GM13977 (cell line): ENCODE results near the gene GLB1L2.

Source experiments
- DNase-seq: peaks from one replicate; pipeline ENCODE4 v3.0.0; 2012; ENCODE audit warnings: low spot score
- in situ Hi-C: fragments of 300-500 bp; cut with MboI; formaldehyde crosslinking; loops from one replicate; pipeline ENCODE4 v1.12.0; 2022; ENCODE audit warnings: low sequenced_read_pairs, low pct_unique_long_range_greater_than_20kb, mixed read lengths, inconsistent platforms; ENCODE audit not compliant: unreplicated experiment
- TF ChIP-seq, protein P1 (sequence below): IDR thresholded peaks from 2 replicates; pipeline ENCODE4 v1.5.1; 2012; ENCODE audit warnings: mild to moderate bottlenecking, control low read depth; ENCODE audit not compliant: insufficient read depth; ENCODE audit errors: extremely low read depth, missing control alignments

Gene GLB1L2

GRCh38 chr11:134382257-134382656 lies 50.5 kb downstream of the GLB1L2 start:
- in situ Hi-C loops = no loop called here
- TF ChIP-seq, protein P1, sequence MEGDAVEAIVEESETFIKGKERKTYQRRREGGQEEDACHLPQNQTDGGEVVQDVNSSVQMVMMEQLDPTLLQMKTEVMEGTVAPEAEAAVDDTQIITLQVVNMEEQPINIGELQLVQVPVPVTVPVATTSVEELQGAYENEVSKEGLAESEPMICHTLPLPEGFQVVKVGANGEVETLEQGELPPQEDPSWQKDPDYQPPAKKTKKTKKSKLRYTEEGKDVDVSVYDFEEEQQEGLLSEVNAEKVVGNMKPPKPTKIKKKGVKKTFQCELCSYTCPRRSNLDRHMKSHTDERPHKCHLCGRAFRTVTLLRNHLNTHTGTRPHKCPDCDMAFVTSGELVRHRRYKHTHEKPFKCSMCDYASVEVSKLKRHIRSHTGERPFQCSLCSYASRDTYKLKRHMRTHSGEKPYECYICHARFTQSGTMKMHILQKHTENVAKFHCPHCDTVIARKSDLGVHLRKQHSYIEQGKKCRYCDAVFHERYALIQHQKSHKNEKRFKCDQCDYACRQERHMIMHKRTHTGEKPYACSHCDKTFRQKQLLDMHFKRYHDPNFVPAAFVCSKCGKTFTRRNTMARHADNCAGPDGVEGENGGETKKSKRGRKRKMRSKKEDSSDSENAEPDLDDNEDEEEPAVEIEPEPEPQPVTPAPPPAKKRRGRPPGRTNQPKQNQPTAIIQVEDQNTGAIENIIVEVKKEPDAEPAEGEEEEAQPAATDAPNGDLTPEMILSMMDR = no peak

DNA sequence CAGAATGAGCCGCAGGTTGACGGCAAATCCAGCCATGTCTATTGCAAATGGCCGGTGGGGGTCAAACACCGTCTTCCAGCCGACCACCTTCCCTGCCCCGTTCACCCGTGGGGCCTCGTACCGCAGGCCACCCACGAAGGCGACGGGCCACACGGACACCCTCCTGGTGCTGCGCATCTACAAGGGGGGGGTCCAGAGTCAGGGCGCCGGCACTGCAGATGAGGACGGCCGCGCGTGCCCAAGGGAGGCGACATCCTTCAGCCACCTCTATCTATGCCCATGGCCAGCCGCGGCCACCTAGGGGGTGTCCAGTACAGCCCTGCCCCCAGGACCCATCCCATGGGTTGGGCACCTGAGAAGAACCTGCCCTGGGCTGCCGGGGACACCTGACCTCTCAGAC lies 51.0 kb downstream of the GLB1L2 start:
- in situ Hi-C loops = no loop called here
- TF ChIP-seq, protein P1 = no peak

More at GRCh38 chr11:134382257-134382656, 50.5 kb downstream of the GLB1L2 start:
- no peak for DNase-seq

DNA sequence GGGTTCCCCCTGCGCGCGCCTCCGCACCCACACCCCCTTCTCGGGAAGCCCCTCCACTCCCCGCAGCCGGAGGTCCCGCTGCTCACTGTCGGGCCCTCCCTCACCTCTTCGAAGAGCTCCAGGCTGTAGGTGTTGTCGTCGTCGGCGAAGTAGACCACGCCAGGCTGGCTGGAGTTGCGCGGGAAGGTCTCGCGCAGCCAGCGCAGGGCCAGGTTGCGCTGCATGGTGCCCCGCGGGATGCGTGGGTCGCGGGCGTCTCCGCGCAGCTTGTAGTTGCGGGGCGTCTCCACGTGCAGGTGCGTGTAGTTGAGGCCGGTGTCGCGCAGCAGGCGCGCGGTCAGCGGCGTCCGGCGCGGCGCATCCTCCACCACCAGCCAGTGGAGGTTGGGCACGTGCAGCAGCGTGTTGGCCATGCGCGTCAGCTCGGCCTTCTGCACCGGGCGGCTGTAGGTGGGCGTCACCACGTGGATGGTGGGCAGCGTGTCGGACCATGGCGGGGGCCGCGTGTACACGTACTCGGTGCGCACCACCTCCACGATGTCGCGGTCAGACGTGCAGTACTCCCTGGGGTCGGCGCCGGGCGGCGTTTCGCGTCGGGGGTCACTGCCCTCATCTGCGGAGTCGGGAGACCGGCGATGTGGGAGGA lies 51.9 kb downstream of the GLB1L2 start:
- DNase-seq = no peak
- TF ChIP-seq, protein P1 = no peak
- in situ Hi-C loops = no loop called here

More for the DNA sequence above, 51.0 kb downstream of the GLB1L2 start:
- DNase-seq = no peak

DNA sequence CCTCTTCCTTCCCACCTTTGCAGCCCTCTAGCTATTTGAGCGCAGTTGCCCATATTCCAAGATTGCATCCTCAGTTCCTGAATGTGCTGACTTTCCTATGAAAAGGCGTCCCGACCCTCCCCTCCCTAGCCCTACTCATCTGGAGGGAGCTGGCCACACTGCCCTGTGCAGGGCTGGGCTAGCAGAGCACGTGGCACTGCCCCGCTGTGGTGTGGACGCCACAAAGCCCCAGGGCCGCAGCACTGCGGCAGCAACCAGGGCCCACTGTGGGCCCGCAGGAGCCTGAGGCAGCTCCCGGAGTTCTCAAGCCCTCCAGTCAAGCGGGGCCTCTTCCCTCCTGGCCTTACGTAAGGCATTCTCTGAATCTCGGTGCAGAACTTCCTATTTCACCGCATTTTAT lies 52.6 kb downstream of the GLB1L2 start:
- TF ChIP-seq, protein P1 = no peak
- in situ Hi-C loops = no loop called here
- DNase-seq = no peak

GRCh38 chr11:134385171-134385570 lies 53.4 kb downstream of the GLB1L2 start:
- TF ChIP-seq, protein P1 = no peak
- in situ Hi-C loops = no loop called here
- DNase-seq = no peak

DNA sequence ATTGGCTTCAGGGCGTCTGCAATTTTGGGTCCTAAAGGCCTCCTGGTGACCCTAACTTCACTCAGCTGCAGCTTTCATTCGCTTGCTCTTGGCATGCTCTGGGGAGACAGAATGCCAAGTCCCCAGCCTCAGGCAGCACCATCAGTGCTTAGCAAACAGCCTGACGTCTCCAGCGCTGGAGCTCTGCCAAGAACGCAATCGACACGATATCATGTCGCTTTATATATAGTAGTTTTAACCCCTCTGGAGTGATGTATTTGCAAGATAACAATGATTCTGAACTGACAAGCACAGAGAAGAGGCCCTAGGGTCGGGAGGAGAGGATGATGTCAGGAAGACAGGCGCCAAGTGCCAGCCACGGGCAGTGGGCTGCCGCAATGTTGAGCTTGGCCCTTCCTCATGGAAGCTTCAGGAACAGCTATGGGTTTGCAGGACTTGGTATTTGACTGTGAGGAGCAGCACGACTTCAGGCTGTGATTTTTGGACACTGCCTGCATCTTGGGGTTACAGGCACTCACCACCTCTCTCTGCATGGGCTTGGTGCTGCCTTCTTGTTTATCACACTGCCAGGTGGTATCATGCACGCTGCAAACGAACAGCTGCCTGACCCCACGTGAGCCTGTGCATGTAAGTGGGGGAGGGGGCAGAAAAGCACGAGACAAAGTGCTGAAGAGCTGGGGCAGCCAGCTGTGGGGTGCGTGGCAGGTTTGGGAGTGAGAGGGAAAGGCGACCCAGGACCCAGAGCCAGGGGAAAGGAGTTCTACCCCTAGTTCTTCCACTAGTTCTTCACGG lies 54.2 kb downstream of the GLB1L2 start:
- in situ Hi-C loops = no loop called here
- TF ChIP-seq, protein P1 = no peak
- no peak for DNase-seq
